ENCODE data around the gene SMAD6.

GRCh38 chr15:66821307-66821706 is 119.3 kb downstream of the SMAD6 start:
- TF ChIP-seq ZFPM2 (CRISPR knock-in tag; IDR thresholded peaks at IDR 0.05): no peak
- no peak for TF ChIP-seq STAT6 (CRISPR knock-in tag; IDR thresholded peaks at IDR 0.05)
- TF ChIP-seq SIX5 (IDR thresholded peaks at IDR 0.05; ENCODE audit: borderline replicate concordance in 1 of 2, insufficient read depth in 1 of 2, low read depth in 1 of 2, low read length in 2 of 2): no peak
- TF ChIP-seq MEF2D (tag; conservative IDR thresholded peaks at IDR 0.05; ENCODE audit: low read depth): no peak
- TF ChIP-seq ZNF232 (CRISPR knock-in tag; IDR thresholded peaks at IDR 0.05): no peak
- TF ChIP-seq, protein P1, sequence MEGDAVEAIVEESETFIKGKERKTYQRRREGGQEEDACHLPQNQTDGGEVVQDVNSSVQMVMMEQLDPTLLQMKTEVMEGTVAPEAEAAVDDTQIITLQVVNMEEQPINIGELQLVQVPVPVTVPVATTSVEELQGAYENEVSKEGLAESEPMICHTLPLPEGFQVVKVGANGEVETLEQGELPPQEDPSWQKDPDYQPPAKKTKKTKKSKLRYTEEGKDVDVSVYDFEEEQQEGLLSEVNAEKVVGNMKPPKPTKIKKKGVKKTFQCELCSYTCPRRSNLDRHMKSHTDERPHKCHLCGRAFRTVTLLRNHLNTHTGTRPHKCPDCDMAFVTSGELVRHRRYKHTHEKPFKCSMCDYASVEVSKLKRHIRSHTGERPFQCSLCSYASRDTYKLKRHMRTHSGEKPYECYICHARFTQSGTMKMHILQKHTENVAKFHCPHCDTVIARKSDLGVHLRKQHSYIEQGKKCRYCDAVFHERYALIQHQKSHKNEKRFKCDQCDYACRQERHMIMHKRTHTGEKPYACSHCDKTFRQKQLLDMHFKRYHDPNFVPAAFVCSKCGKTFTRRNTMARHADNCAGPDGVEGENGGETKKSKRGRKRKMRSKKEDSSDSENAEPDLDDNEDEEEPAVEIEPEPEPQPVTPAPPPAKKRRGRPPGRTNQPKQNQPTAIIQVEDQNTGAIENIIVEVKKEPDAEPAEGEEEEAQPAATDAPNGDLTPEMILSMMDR (IDR thresholded peaks at IDR 0.05 in 2 of 3, conservative IDR thresholded peaks at IDR 0.05 in 1 of 3; ENCODE audit: insufficient read depth in 2 of 3, low read depth in 1 of 3, low read length in 3 of 3): no peak
- TF ChIP-seq, protein P2, sequence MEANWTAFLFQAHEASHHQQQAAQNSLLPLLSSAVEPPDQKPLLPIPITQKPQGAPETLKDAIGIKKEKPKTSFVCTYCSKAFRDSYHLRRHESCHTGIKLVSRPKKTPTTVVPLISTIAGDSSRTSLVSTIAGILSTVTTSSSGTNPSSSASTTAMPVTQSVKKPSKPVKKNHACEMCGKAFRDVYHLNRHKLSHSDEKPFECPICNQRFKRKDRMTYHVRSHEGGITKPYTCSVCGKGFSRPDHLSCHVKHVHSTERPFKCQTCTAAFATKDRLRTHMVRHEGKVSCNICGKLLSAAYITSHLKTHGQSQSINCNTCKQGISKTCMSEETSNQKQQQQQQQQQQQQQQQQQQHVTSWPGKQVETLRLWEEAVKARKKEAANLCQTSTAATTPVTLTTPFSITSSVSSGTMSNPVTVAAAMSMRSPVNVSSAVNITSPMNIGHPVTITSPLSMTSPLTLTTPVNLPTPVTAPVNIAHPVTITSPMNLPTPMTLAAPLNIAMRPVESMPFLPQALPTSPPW (CRISPR knock-in tag; IDR thresholded peaks at IDR 0.05): no peak

Measured in K562 (cell line).